Parathyroid adenoma (tissue), 2 donors: ENCODE measurements around the gene DOK7.

Experiments used
- H2AFZ ChIP-seq: fragments of 300-600 bp; sonication (generic); one replicate; pipeline ENCODE4 v1.7.0; 2017; ENCODE audit warnings: antibody characterized with exemption, mild to moderate bottlenecking
- H3K27ac ChIP-seq: fragments of 300-600 bp; sonication (generic); one replicate; pipeline ENCODE4 v1.7.0; 2017
- H3K27me3 ChIP-seq: fragments of 300-600 bp; sonication (generic); one replicate; pipeline ENCODE4 v1.7.0; 2017; ENCODE audit warnings: low read length; ENCODE audit not compliant: control insufficient read depth, insufficient read depth
- H3K36me3 ChIP-seq: fragments of 300-600 bp; sonication (generic); one replicate; pipeline ENCODE4 v1.7.0; 2017; ENCODE audit warnings: low read length; ENCODE audit not compliant: control insufficient read depth, insufficient read depth
- H3K4me1 ChIP-seq: fragments of 300-600 bp; sonication (generic); one replicate; pipeline ENCODE4 v1.7.0; 2017; ENCODE audit warnings: control low read depth
- H3K4me2 ChIP-seq: fragments of 300-600 bp; sonication (generic); one replicate; pipeline ENCODE4 v1.7.0; 2017; ENCODE audit warnings: low read length
- H3K4me3 ChIP-seq: fragments of 300-600 bp; sonication (generic); one replicate; pipeline ENCODE4 v1.7.0; 2017; ENCODE audit warnings: low read depth, low read length
- H3K79me2 ChIP-seq: fragments of 300-600 bp; sonication (generic); one replicate; pipeline ENCODE4 v1.7.0; 2017; ENCODE audit warnings: control low read depth
- H3K9ac ChIP-seq: fragments of 300-600 bp; sonication (generic); one replicate; pipeline ENCODE4 v1.7.0; 2017; ENCODE audit warnings: mild to moderate bottlenecking
- H3K9me3 ChIP-seq: fragments of 300-600 bp; sonication (generic); one replicate; pipeline ENCODE4 v1.7.0; 2017; ENCODE audit warnings: low read length; ENCODE audit not compliant: control insufficient read depth
- CTCF ChIP-seq: fragments of 300-600 bp; sonication (generic); IDR thresholded peaks from one replicate; pipeline ENCODE4 v1.7.0; 2017; ENCODE audit warnings: antibody characterized with exemption, mild to moderate bottlenecking
- donor health status: primary hyperparathyroidism.

DOK7 gene

GRCh38 chr4:3496021-3496420, 32.9 kb downstream of the DOK7 start:
- H3K4me3 ChIP-seq: no peak overlapping the region
- H3K4me2 ChIP-seq: no peak overlapping the region
- no peak overlapping the region for H2AFZ ChIP-seq
- H3K27me3 ChIP-seq: no peaks in the 10 kb centered on the region
- H3K79me2 ChIP-seq: no peaks in the 10 kb centered on the region
- no peak overlapping the region for H3K9ac ChIP-seq
- no peak for TF ChIP-seq CTCF
- no peak overlapping the region for H3K27ac ChIP-seq
- no peaks in the 10 kb centered on the region for H3K36me3 ChIP-seq
- H3K4me1 ChIP-seq: no peaks in the 10 kb centered on the region
- no peaks in the 10 kb centered on the region for H3K9me3 ChIP-seq

GRCh38 chr4:3497095-3497494, 34.0 kb downstream of the DOK7 start:
- Histone ChIP-seq H3K9ac (no peak overlapping the region), H3K27me3 (no peaks in the 10 kb centered on the region), H3K4me2 (no peak overlapping the region), H3K4me1 (no peaks in the 10 kb centered on the region), H3K4me3 (no peak overlapping the region), H2AFZ (no peak overlapping the region), H3K27ac (no peak overlapping the region), H3K36me3 (no peaks in the 10 kb centered on the region), H3K79me2 (no peaks in the 10 kb centered on the region), H3K9me3 (no peaks in the 10 kb centered on the region)
- TF ChIP-seq CTCF: no peak

- no peak overlapping the region for H3K4me3 ChIP-seq
- H3K9ac ChIP-seq: no peak overlapping the region
- no peaks in the 10 kb centered on the region for H3K4me1 ChIP-seq
- H3K79me2 ChIP-seq: no peaks in the 10 kb centered on the region
- H3K4me2 ChIP-seq: no peak overlapping the region
- no peak for TF ChIP-seq CTCF
- no peaks in the 10 kb centered on the region for H3K36me3 ChIP-seq
- H2AFZ ChIP-seq: no peak overlapping the region
- H3K27ac ChIP-seq: no peak overlapping the region
- no peaks in the 10 kb centered on the region for H3K27me3 ChIP-seq
- no peaks in the 10 kb centered on the region for H3K9me3 ChIP-seq
Observed at GRCh38 chr4:3497523-3498389, 34.6 kb downstream of the DOK7 start.

- Histone ChIP-seq H3K4me3 (no peak overlapping the region), H2AFZ (no peak overlapping the region), H3K4me2 (no peak overlapping the region), H3K79me2 (no peaks in the 10 kb centered on the region), H3K27ac (no peak overlapping the region), H3K9ac (no peak overlapping the region), H3K4me1 (no peaks in the 10 kb centered on the region), H3K36me3 (no peaks in the 10 kb centered on the region), H3K27me3 (no peaks in the 10 kb centered on the region), H3K9me3 (no peaks in the 10 kb centered on the region)
- no peak for TF ChIP-seq CTCF
Observed at GRCh38 chr4:3498407-3498806, 35.3 kb downstream of the DOK7 start.
